Fibroblast of lung (primary cell): Measurements from ENCODE around the gene CLUH.

Experiments used
- CTCF ChIP-seq, 2 donors: IDR thresholded peaks in 1 of 2; conservative IDR thresholded peaks in 1 of 2; 1 replicate in 1 of 2; 2 replicates in 1 of 2; pipeline ENCODE4 v1.5.1; 2011 to 2012; ENCODE audit warnings: low read length in 2 of 2, control low read depth in 1 of 2, inconsistent platforms in 1 of 2, low read depth in 1 of 2, mild to moderate bottlenecking in 1 of 2
- EZH2 ChIP-seq: IDR thresholded peaks from 2 replicates; pipeline ENCODE4 v1.5.1; 2012; ENCODE audit warnings: low read length, control low read depth, mild to moderate bottlenecking; ENCODE audit errors: missing control alignments

- TF ChIP-seq CTCF (conservative IDR thresholded peaks at IDR 0.05 in 1 of 2, IDR thresholded peaks at IDR 0.05 in 1 of 2; ENCODE audit: low read depth in 1 of 2, low read length in 2 of 2) (no peak), EZH2 (no peak)
Observed at GRCh38 chr17:2701996-2702741, 9.4 kb downstream of the CLUH start.
